Hair follicular keratinocyte (primary cell): ENCODE results near the gene SNX1. TPM values are rescaled to one million over a fixed set of nuclear protein-coding genes. Genes with fewer than 3 reads are reported as not detected.

Experiments
- total RNA-seq: library from RNA; depleted of rRNA; stranded (reverse); fragments of >200 nt; gene quantifications from 2 replicates; pipeline ENCODE4 v1.2.3, GENCODE V29; 2015

SNX1 gene
- 22.1 and 31.6 TPM in 2 replicates for total RNA-seq

GRCh38 chr15:64095795-64096667, at the start of gene SNX1:
SNX1 (plus strand) TSS chr15:64095982; CDS start chr15:64096014, 32 bp downstream.

DNA sequence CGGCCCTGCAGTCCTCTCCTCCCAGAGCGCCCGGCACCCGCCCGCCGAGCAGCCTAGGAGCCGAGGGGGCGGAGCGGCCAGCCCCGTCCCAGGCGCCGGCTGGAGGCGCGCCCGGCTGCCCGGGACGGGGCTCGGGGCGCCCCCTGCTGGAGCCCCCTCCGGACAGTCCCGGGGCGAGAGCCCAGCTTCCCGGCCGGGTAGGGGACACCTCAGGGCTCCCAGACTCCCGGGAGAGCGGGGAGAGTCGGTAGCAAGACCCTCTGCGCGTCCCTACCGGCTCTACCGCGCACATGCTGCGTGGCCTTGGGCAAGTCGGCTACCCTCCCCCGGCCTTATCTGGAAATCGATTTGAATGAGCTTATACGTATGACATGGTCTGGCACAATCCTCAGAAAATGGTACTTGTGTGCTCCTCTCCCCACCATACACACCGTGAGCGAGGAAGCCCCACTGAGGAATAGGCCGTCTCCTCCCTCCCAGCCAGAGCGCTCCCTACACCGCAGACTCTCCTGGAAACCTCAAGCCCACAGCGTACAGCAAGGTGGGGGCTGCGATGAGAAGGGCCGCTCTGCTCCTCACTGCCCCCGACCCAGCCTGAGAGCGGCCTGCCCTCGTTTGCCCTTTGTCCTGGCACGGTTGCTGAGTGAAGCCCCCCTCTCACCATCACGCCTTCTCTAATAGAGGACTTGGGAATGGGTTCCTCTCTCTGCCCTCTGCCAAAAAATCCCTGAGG, 49.2 kb upstream of the SNX1 start, which contains the start of gene DAPK2:
Gene DAPK2 (minus strand): TSS at position 65 of the 733 bp plus-strand sequence. CDS start 6,224 bp downstream, outside the sequence.

GRCh38 chr15:64093627-64094417, 2.0 kb upstream of the SNX1 start, which contains the start of gene CIAO2A:
CIAO2A (minus strand) TSS chr15:64093838; CDS start chr15:64093768, 70 bp downstream.

DNA sequence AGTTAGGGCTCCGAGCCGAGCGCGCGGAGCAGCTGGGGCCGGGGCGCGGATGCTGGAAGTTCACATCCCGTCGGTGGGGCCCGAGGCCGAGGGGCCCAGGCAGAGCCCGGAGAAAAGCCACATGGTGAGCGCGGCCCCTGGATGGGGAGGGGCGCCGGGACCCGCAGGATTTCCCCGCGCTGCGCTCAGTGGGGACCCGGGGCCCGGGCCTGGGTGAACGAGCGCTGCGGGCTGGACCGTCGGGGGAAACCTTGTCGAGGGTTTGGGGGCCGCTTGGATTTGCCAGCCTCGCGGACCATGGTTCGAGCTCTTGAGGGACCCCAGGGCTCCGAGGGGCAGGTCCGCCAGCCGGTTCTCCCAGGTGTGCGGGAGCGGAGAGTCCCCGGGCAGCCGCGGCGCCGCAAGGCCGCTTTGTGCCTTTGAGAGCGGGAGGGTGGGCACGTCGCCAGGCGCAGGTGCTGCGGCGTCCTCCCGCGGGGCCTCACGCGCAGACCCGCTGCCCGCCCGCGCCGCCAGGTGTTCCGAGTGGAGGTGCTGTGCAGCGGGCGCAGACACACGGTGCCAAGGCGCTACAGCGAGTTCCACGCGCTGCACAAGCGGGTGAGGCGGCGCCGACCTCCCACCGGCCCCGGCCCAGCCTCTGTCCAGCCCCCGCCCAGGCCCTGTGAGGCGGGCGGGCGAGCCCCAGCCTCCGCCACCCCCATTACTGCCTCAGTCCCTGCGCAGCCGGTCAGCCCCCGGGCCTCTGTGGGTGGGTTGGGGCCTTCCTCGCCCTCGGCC, 56.1 kb downstream of the SNX1 start, which contains the start of gene SNX22:
Gene SNX22 (plus strand): TSS at position 5 of the 780 bp plus-strand sequence. CDS start 45 bp downstream, at position 50.

DNA sequence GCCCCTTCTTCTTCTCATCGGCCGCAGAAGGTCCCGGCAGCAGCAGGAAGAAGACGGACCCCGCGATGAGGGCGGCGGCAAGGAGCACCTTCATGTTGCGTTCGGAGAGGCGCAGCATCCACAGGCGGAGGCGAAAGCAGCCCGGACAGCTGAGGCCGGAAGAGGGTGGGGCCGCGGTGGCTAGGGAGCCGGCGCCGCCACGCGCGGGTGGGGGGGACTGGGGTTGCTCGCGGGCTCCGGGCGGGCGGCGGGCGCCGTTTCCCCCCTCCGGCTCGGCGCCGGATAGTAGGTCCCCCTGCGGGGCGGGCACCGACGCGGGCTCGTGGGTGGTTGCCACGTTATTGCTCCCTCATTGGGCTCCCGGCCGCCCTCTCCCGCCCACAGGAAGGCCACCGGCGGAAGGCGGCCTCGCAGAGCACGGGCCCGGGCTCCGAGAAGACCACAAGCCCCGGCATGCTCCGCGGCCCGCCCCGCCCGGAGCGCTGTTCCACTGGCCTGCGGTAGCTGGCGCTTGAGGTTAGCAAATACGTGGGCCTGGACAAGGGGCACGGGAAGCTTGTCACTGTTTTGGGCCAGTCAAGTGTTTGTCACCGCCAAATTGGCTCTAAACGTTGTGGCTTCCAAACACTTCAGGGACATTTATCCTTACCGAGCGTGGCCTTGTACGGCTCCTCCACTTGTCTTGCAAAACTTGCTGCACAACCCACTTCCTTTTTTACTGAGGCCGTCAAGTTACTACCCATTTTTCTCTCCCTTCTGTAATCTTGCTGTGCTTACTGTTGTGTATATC, 67.3 kb downstream of the SNX1 start, which contains the start of gene PPIB:
Gene PPIB (minus strand): TSS at position 154 of the 790 bp plus-strand sequence. CDS start 36 bp downstream, at position 118.

Other genes starting within 250 kb of the SNX1 start
- gene DAPK2, start 49.5 kb upstream of the SNX1 start, total RNA-seq: 1.2 and 2.0 TPM in 2 replicates
- 75.5 and 84.4 TPM in 2 replicates for gene CIAO2A, start 2.1 kb upstream of the SNX1 start, total RNA-seq
- not detected in 2 replicates for gene SNX22, start 55.7 kb downstream of the SNX1 start, total RNA-seq
- gene PPIB, start 67.0 kb downstream of the SNX1 start, total RNA-seq: 789 and 1,053 TPM in 2 replicates